HEK293 (cell line): Measurements from ENCODE around the gene STAB2.

Source experiments
- CTCF ChIA-PET: fragments of 350-600 bp; formaldehyde crosslinking; extraction: SDS; loops from one replicate; lab custom pipeline; 2021; ENCODE audit warnings: antibody characterized with exemption; lab: Yijun Ruan, JAX
- POLR2A ChIA-PET: fragments of 300-600 bp; formaldehyde crosslinking; extraction: SDS; loops from one replicate; lab custom pipeline; 2020; ENCODE audit warnings: antibody characterized with exemption, inconsistent platforms; lab: Yijun Ruan, JAX
- H3K27ac ChIP-seq: fragments of 200-500 bp; sonication (Bioruptor generic); 2 replicates; pipeline ENCODE4 v1.5.1; 2014; ENCODE audit warnings: low read depth, low read length, control low read depth, inconsistent platforms; ENCODE audit errors: extremely low read depth
- H3K36me3 ChIP-seq, 2 experiments: fragments of 200-500 bp in 1 of 2; sonication (Bioruptor generic) in 1 of 2; 1 replicate in 1 of 2; 2 replicates in 1 of 2; pipeline ENCODE4 v1.5.1; 2014 to 2017; ENCODE audit warnings: inconsistent platforms in 2 of 2, low read length in 2 of 2; ENCODE audit not compliant: control insufficient read depth in 2 of 2, insufficient read depth in 1 of 2
- H3K4me1 ChIP-seq: fragments of 200-500 bp; sonication (Bioruptor generic); 2 replicates; pipeline ENCODE4 v1.5.1; 2014; ENCODE audit warnings: mild to moderate bottlenecking, low read length, inconsistent platforms; ENCODE audit not compliant: control insufficient read depth, insufficient read depth
- H3K4me3 ChIP-seq: 2 replicates; pipeline ENCODE4 v1.5.1; 2011; ENCODE audit warnings: low read depth, mild to moderate bottlenecking, control low read depth, low read length, moderate library complexity
- H3K9me3 ChIP-seq: fragments of 200-500 bp; sonication (Bioruptor generic); 2 replicates; pipeline ENCODE4 v1.5.1; 2014; ENCODE audit warnings: low read depth, low read length, inconsistent platforms; ENCODE audit not compliant: control insufficient read depth, insufficient read depth
- GLI2 ChIP-seq: fragments of 450-650 bp; formaldehyde crosslinking; IDR thresholded peaks from 2 replicates; pipeline ENCODE4; 2017; ENCODE audit warnings: missing biosample characterization, missing genetic modification characterization, low read depth, borderline replicate concordance
- PATZ1 ChIP-seq: fragments of 450-650 bp; formaldehyde crosslinking; IDR thresholded peaks from 2 replicates; pipeline ENCODE4 v1.5.1; 2016; ENCODE audit warnings: missing biosample characterization, missing genetic modification characterization
- TRIM28 ChIP-seq: IDR thresholded peaks from 2 replicates; pipeline ENCODE4 v1.6.1; 2011; ENCODE audit warnings: low read length, control low read depth, borderline replicate concordance
- ZBTB1 ChIP-seq: fragments of 450-650 bp; formaldehyde crosslinking; IDR thresholded peaks from 2 replicates; pipeline ENCODE4 v1.5.1; 2016; ENCODE audit warnings: missing biosample characterization, missing genetic modification characterization
- ZBTB21 ChIP-seq: fragments of 450-650 bp; formaldehyde crosslinking; IDR thresholded peaks from 2 replicates; pipeline ENCODE4 v1.5.1; 2017; ENCODE audit warnings: missing biosample characterization, missing genetic modification characterization
- ZEB2 ChIP-seq: fragments of 450-650 bp; formaldehyde crosslinking; IDR thresholded peaks from 2 replicates; pipeline ENCODE4 v1.5.1; 2016; ENCODE audit warnings: missing biosample characterization, missing genetic modification characterization
- ZNF140 ChIP-seq: fragments of 450-650 bp; formaldehyde crosslinking; IDR thresholded peaks from 2 replicates; pipeline ENCODE4 v1.5.1; 2016; ENCODE audit warnings: missing biosample characterization, missing genetic modification characterization
- ZNF155 ChIP-seq: fragments of 450-650 bp; formaldehyde crosslinking; IDR thresholded peaks from 2 replicates; pipeline ENCODE4 v1.5.1; 2016; ENCODE audit warnings: missing biosample characterization, missing genetic modification characterization
- ZNF26 ChIP-seq: fragments of 450-650 bp; formaldehyde crosslinking; IDR thresholded peaks from 2 replicates; pipeline ENCODE4 v1.5.1; 2016; ENCODE audit warnings: missing biosample characterization, missing genetic modification characterization
- ZNF292 ChIP-seq: fragments of 450-650 bp; formaldehyde crosslinking; IDR thresholded peaks from 2 replicates; pipeline ENCODE4 v1.5.1; 2016; ENCODE audit warnings: low read depth, missing biosample characterization, missing genetic modification characterization, borderline replicate concordance
- ZNF621 ChIP-seq: fragments of 450-650 bp; formaldehyde crosslinking; IDR thresholded peaks from 2 replicates; pipeline ENCODE4 v1.5.1; 2017; ENCODE audit warnings: missing biosample characterization, missing genetic modification characterization
- ZNF626 ChIP-seq: fragments of 450-650 bp; sonication (Bioruptor Pico); formaldehyde crosslinking; IDR thresholded peaks from 2 replicates; pipeline ENCODE4 v1.5.1; 2018; ENCODE audit warnings: missing biosample characterization, missing genetic modification characterization, inconsistent platforms
- ZNF664 ChIP-seq: fragments of 450-650 bp; formaldehyde crosslinking; IDR thresholded peaks from 2 replicates; pipeline ENCODE4 v1.5.1; 2016; ENCODE audit warnings: missing biosample characterization, missing genetic modification characterization
- ZNF670 ChIP-seq: fragments of 450-650 bp; formaldehyde crosslinking; IDR thresholded peaks from 2 replicates; pipeline ENCODE4 v1.5.1; 2016; ENCODE audit warnings: missing biosample characterization, missing genetic modification characterization, low read depth
- ZNF677 ChIP-seq: fragments of 450-650 bp; IDR thresholded peaks from 2 replicates; pipeline ENCODE4 v1.5.0; 2018; ENCODE audit warnings: missing biosample characterization, mild to moderate bottlenecking, missing genetic modification characterization, moderate library complexity
- ZNF707 ChIP-seq: fragments of 450-650 bp; formaldehyde crosslinking; IDR thresholded peaks from 2 replicates; pipeline ENCODE4 v1.5.1; 2016; ENCODE audit warnings: missing biosample characterization, missing genetic modification characterization
- ZNF843 ChIP-seq: fragments of 450-650 bp; formaldehyde crosslinking; IDR thresholded peaks from 2 replicates; pipeline ENCODE4 v1.5.1; 2016; ENCODE audit warnings: missing biosample characterization, missing genetic modification characterization
- ZSCAN5A ChIP-seq: fragments of 450-650 bp; formaldehyde crosslinking; IDR thresholded peaks from 2 replicates; pipeline ENCODE4 v1.5.1; 2016; ENCODE audit warnings: missing biosample characterization, missing genetic modification characterization
- TF ChIP-seq, protein P1 (sequence below): fragments of 450-650 bp; formaldehyde crosslinking; optimal IDR thresholded peaks from 2 replicates; pipeline ENCODE3; 2016; ENCODE audit warnings: missing biosample characterization, mild to moderate bottlenecking, missing genetic modification characterization
- TF ChIP-seq, protein P2 (sequence below): sonication (generic); formaldehyde crosslinking; IDR thresholded peaks from 2 replicates; pipeline ENCODE4 v1.8.1; 2022; ENCODE audit warnings: mild to moderate bottlenecking, moderate library complexity, missing genetic modification reagents

Gene STAB2

GRCh38 chr12:103806803-103807202, 219.7 kb downstream of the STAB2 start:
- ChIA-PET POLR2A (no interaction called here), CTCF (interaction anchor here (0.7 kb wide), 1 partner anchor 95 kb away, joined by 3 read pairs; no protein-coding TSS in a partner anchor)
- TF ChIP-seq PATZ1 (tag by site-specific recombination) (no peak), ZSCAN5A (tag by site-specific recombination) (no peak), TRIM28 (no peak), ZNF677 (no peak), ZNF140 (tag by site-specific recombination) (no peak), ZNF707 (tag by site-specific recombination) (no peak), ZNF626 (no peak), ZEB2 (tag by site-specific recombination) (no peak), ZNF26 (tag by site-specific recombination) (no peak), ZNF155 (tag by site-specific recombination) (no peak), ZNF664 (no peak), ZNF670 (tag by site-specific recombination) (no peak), ZNF292 (tag by site-specific recombination) (no peak), ZNF843 (no peak), ZBTB21 (no peak), ZBTB1 (tag by site-specific recombination) (no peak), ZNF621 (tag by site-specific recombination) (no peak), GLI2 (no peak)
- TF ChIP-seq, protein P1, sequence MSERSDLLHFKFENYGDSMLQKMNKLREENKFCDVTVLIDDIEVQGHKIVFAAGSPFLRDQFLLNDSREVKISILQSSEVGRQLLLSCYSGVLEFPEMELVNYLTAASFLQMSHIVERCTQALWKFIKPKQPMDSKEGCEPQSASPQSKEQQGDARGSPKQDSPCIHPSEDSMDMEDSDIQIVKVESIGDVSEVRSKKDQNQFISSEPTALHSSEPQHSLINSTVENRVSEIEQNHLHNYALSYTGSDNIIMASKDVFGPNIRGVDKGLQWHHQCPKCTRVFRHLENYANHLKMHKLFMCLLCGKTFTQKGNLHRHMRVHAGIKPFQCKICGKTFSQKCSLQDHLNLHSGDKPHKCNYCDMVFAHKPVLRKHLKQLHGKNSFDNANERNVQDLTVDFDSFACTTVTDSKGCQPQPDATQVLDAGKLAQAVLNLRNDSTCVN = no peak
- TF ChIP-seq, protein P2, sequence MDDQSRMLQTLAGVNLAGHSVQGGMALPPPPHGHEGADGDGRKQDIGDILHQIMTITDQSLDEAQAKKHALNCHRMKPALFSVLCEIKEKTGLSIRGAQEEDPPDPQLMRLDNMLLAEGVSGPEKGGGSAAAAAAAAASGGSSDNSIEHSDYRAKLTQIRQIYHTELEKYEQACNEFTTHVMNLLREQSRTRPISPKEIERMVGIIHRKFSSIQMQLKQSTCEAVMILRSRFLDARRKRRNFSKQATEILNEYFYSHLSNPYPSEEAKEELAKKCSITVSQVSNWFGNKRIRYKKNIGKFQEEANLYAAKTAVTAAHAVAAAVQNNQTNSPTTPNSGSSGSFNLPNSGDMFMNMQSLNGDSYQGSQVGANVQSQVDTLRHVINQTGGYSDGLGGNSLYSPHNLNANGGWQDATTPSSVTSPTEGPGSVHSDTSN (CRISPR knock-in tag) = no peak
- H3K9me3 ChIP-seq = no peaks in the 10 kb centered on the region
- H3K36me3 ChIP-seq = peaks cover 0 to 31% of the 10 kb centered on the region in 2 experiments; a peak in 1 of 3 replicates
- peaks cover 6% of the 10 kb centered on the region for H3K4me1 ChIP-seq
- no peak overlapping the region for H3K4me3 ChIP-seq
- no peak overlapping the region for H3K27ac ChIP-seq
